IMR-90 (cell line): ENCODE results near the gene MDM4. TPM values are rescaled to one million over a fixed set of nuclear protein-coding genes. Genes with fewer than 3 reads are reported as not detected.

ENCODE experiments used
- ATAC-seq: fragments of 200-7000 bp; cut with Tn5 transposase; 2 replicates; pipeline ENCODE4 v1.9.1; 2020; ENCODE audit warnings: low read depth, mild to moderate bottlenecking, moderate library complexity
- BruUV-seq: library from RNA; stranded (reverse); fragments of 400-500 nt; replicated peaks from 2 replicates; lab custom pipeline; 2021; lab: Mats Ljungman, UMichigan
- CTCF ChIA-PET: fragments of 300-600 bp; formaldehyde crosslinking; extraction: SDS; loops from one replicate; lab custom pipeline; 2021; ENCODE audit warnings: antibody characterized with exemption; lab: Yijun Ruan, JAX
- POLR2A ChIA-PET: fragments of 300-600 bp; sonication (Branson Sonifier 250); formaldehyde crosslinking; loops from one replicate; lab custom pipeline; 2022; ENCODE audit warnings: antibody characterized with exemption; ENCODE audit not compliant: unreplicated experiment; lab: Charles Lee
- DNase-seq: peaks from one replicate; pipeline ENCODE4 v3.0.0; 2013
- H2AFZ ChIP-seq: replicated peaks from 2 replicates; pipeline ENCODE3; 2013; ENCODE audit warnings: low read length, mild to moderate bottlenecking; ENCODE audit not compliant: poor library complexity
- H2AK5ac ChIP-seq: 2 replicates; pipeline ENCODE4 v1.6.1; 2013; ENCODE audit warnings: low read depth, low read length, inconsistent platforms
- H2AK9ac ChIP-seq: replicated peaks from 2 replicates; pipeline ENCODE3; 2013; ENCODE audit warnings: mild to moderate bottlenecking, low read depth, low read length, moderate library complexity; ENCODE audit not compliant: poor library complexity
- H2BK120ac ChIP-seq: 2 replicates; pipeline ENCODE4 v1.6.1; 2013; ENCODE audit warnings: low read depth, low read length, inconsistent platforms
- H2BK15ac ChIP-seq: 3 replicates; pipeline ENCODE4 v1.6.1; 2013; ENCODE audit warnings: low read depth, low read length, inconsistent platforms
- H2BK20ac ChIP-seq: 2 replicates; pipeline ENCODE4 v1.6.1; 2013; ENCODE audit warnings: low read depth, mild to moderate bottlenecking, inconsistent platforms, low read length, moderate library complexity
- H2BK5ac ChIP-seq: 2 replicates; pipeline ENCODE4 v1.6.1; 2013; ENCODE audit warnings: mild to moderate bottlenecking, low read depth, low read length, inconsistent platforms; ENCODE audit not compliant: poor library complexity, severe bottlenecking
- H3K14ac ChIP-seq: replicated peaks from 2 replicates; pipeline ENCODE4 v1.6.1; 2013; ENCODE audit warnings: low read depth, low read length, inconsistent platforms
- H3K18ac ChIP-seq: 2 replicates; pipeline ENCODE4 v1.6.1; 2013; ENCODE audit warnings: low read depth, low read length, control low read depth
- H3K23ac ChIP-seq: 2 replicates; pipeline ENCODE4 v1.6.1; 2013; ENCODE audit warnings: low read depth, low read length, inconsistent platforms
- H3K27ac ChIP-seq: 2 replicates; pipeline ENCODE4 v1.5.1; 2013; ENCODE audit warnings: mild to moderate bottlenecking, control low read depth, low read length; ENCODE audit not compliant: insufficient read depth
- H3K27me3 ChIP-seq: 2 replicates; pipeline ENCODE4 v1.6.1; 2013; ENCODE audit warnings: low read length; ENCODE audit not compliant: control insufficient read depth, insufficient read depth
- H3K36me3 ChIP-seq: 2 replicates; pipeline ENCODE4 v1.6.1; 2013; ENCODE audit warnings: low read length, mixed read lengths; ENCODE audit not compliant: control insufficient read depth, insufficient read depth
- H3K4ac ChIP-seq: 2 replicates; pipeline ENCODE4 v1.6.1; 2013; ENCODE audit warnings: low read depth, low read length, inconsistent platforms
- H3K4me1 ChIP-seq: 2 replicates; pipeline ENCODE4 v1.6.1; 2013; ENCODE audit warnings: low read length, mixed read lengths; ENCODE audit not compliant: control insufficient read depth, insufficient read depth
- H3K4me2 ChIP-seq: 2 replicates; pipeline ENCODE4 v1.6.1; 2013; ENCODE audit warnings: low read depth, mild to moderate bottlenecking, control low read depth, low read length, moderate library complexity
- H3K4me3 ChIP-seq: 2 replicates; pipeline ENCODE4 v1.5.1; 2013; ENCODE audit warnings: low read depth, mild to moderate bottlenecking, control low read depth, low read length, moderate library complexity; ENCODE audit not compliant: insufficient read depth
- H3K56ac ChIP-seq: 2 replicates; pipeline ENCODE4 v1.6.1; 2013; ENCODE audit warnings: low read length, inconsistent platforms; ENCODE audit not compliant: insufficient read depth; ENCODE audit errors: extremely low read depth
- H3K79me1 ChIP-seq, 2 experiments: 2 replicates each; pipeline ENCODE4 v1.6.1; 2013; ENCODE audit warnings: low read length in 2 of 2, inconsistent platforms in 1 of 2, low read depth in 1 of 2
- H3K9ac ChIP-seq: 2 replicates; pipeline ENCODE4 v1.6.1; 2013; ENCODE audit warnings: low read depth, low read length, control low read depth
- H3K9me1 ChIP-seq: 2 replicates; pipeline ENCODE4 v1.6.1; 2013; ENCODE audit warnings: low read length, inconsistent platforms; ENCODE audit not compliant: insufficient read depth
- H3K9me3 ChIP-seq: 2 replicates; pipeline ENCODE4 v1.6.1; 2013; ENCODE audit warnings: low read length; ENCODE audit not compliant: control insufficient read depth, insufficient read depth
- H4K20me1 ChIP-seq: 2 replicates; pipeline ENCODE4 v1.6.1; 2013; ENCODE audit warnings: low read length, inconsistent platforms; ENCODE audit not compliant: insufficient read depth
- H4K5ac ChIP-seq: 2 replicates; pipeline ENCODE4 v1.6.1; 2013; ENCODE audit warnings: mild to moderate bottlenecking, low read depth, low read length, control low read depth
- H4K8ac ChIP-seq, 2 experiments: 2 replicates each; pipeline ENCODE4 v1.6.1; 2013; ENCODE audit warnings: low read depth in 2 of 2, low read length in 2 of 2, control low read depth in 1 of 2, inconsistent platforms in 1 of 2
- H4K91ac ChIP-seq: 2 replicates; pipeline ENCODE4 v1.6.1; 2013; ENCODE audit warnings: low read depth, low read length, inconsistent platforms; ENCODE audit not compliant: insufficient read depth
- CTCF ChIP-seq: conservative IDR thresholded peaks from 2 replicates; pipeline ENCODE4 v1.5.1; 2012; ENCODE audit warnings: mild to moderate bottlenecking, low read depth, low read length, improper control_type of control experiment
- FOS ChIP-seq: fragments of 150-350 bp; IDR thresholded peaks from 2 replicates; pipeline ENCODE4 v1.6.1; 2016; ENCODE audit warnings: low read depth, low read length
- MAFK ChIP-seq: IDR thresholded peaks from 2 replicates; pipeline ENCODE4 v1.6.1; 2012; ENCODE audit warnings: low read depth, low read length, improper control_type of control experiment
- MXI1 ChIP-seq: IDR thresholded peaks from 2 replicates; pipeline ENCODE4 v1.6.1; 2012; ENCODE audit warnings: low read depth, mild to moderate bottlenecking, low read length, moderate library complexity, borderline replicate concordance
- WGBS, 2 experiments: methylation state at CpG; one replicate each; pipeline versions ENCODE4 v1.1.5 to v1.1.7; 2013; ENCODE audit warnings: missing lambda C conversion rate in 2 of 2; ENCODE audit not compliant: insufficient read length in 1 of 2; ENCODE audit errors: extremely low coverage in 2 of 2; 5-methylcytosine and 5-hydroxymethylcytosine counted together
- dilution Hi-C: fragments of 300-500 bp; cut with HindIII; formaldehyde crosslinking; loops from one replicate; pipeline ENCODE4 v1.14.3; 2018; ENCODE audit warnings: low sequenced_read_pairs; ENCODE audit not compliant: unreplicated experiment
- in situ Hi-C: fragments of 300-500 bp; cut with MboI; formaldehyde crosslinking; loops from 3 replicates; pipeline ENCODE4 v1.14.3; 2019; ENCODE audit warnings: low sequenced_read_pairs, inconsistent platforms, mixed read lengths
- intact Hi-C: fragments of 100-400 bp; cut with micrococcal nuclease; formaldehyde crosslinking; loops from 2 replicates; pipeline ENCODE4 v1.10.0; 2022
- polyA plus RNA-seq, 3 experiments: library from polyadenylated mRNA; depleted of rRNA; stranded (reverse); fragments of >200 nt; gene quantifications; 2 replicates each; pipeline ENCODE4 v1.2.3, GENCODE V29; 2012; ENCODE audit warnings: low replicate concordance in 1 of 3
- total RNA-seq: library from RNA; depleted of rRNA; stranded (reverse); fragments of >200 nt; gene quantifications from 2 replicates; pipeline ENCODE4 v1.2.3, GENCODE V29; 2012

The MDM4 gene
- total and polyA plus RNA-seq, 2 of the 4 experiments (the other 2 are of a cell fraction): 7.4 to 20.1 TPM

GRCh38 chr1:204591473-204592090 is 75.4 kb downstream of the MDM4 start:
- peak overlapping the region; percentile 92 for H2BK120ac ChIP-seq
- H3K14ac ChIP-seq: peak overlapping the region; percentile 88; the same call in 1 of the 2 replicates
- intact Hi-C loops (no loop called here), in situ Hi-C loops (no loop called here), dilution Hi-C loops (no loop called here)
- peak overlapping the region; percentile 97 for H2BK20ac ChIP-seq
- peak overlapping the region; percentile 9 for H2BK5ac ChIP-seq
- H3K27me3 ChIP-seq: peaks cover 2% of the 10 kb centered on the region
- H2AK5ac ChIP-seq: peak overlapping the region; percentile 14
- no peaks in the 10 kb centered on the region for H3K36me3 ChIP-seq
- no TSS peak for BruUV-seq
- H3K9ac ChIP-seq: no peak overlapping the region
- H2BK15ac ChIP-seq: peak overlapping the region; percentile 96; the same call in 1 of the 3 replicates
- H4K5ac ChIP-seq: no peak overlapping the region
- ATAC-seq (peak; percentile 78), DNase-seq (peak; percentile 76)
- H3K9me3 ChIP-seq: no peaks in the 10 kb centered on the region
- H3K18ac ChIP-seq: peak overlapping the region; percentile 73; the same call in 1 of the 2 replicates
- H2AFZ ChIP-seq: no peak overlapping the region
- 0 out of 4 replicates have a peak overlapping the region, but pooled peaks of 1 of the 2 experiments have one; percentile 8 for H4K8ac ChIP-seq
- no peak overlapping the region for H3K56ac ChIP-seq
- H3K4ac ChIP-seq: peak overlapping the region; percentile 34; the same call in 1 of the 2 replicates
- no CpG with 5 or more reads among the region's 3 CpGs for WGBS, 2 experiments
- no peak overlapping the region for H3K4me3 ChIP-seq
- ChIA-PET POLR2A (no interaction called here), CTCF (interaction anchor here (1.4 to 1.8 kb wide), 3 partner anchors 19 to 215 kb away, joined by 3 to 6 read pairs (median 4); no protein-coding TSS in a partner anchor)
- H3K9me1 ChIP-seq: peaks cover 8% of the 10 kb centered on the region; the same call in 1 of the 2 replicates
- H3K79me1 ChIP-seq: no peaks in the 10 kb centered on the region
- H4K20me1 ChIP-seq: no peaks in the 10 kb centered on the region
- H3K4me2 ChIP-seq: peak overlapping the region; percentile 77
- H3K4me1 ChIP-seq: peaks cover 11% of the 10 kb centered on the region
- H3K23ac ChIP-seq: peak overlapping the region; percentile 4; the same call in 1 of the 2 replicates
- H2AK9ac ChIP-seq: no peak overlapping the region
- H4K91ac ChIP-seq: peak overlapping the region; percentile 86; the same call in 1 of the 2 replicates
- H3K27ac ChIP-seq: no peak overlapping the region
- TF ChIP-seq MXI1 (peak; percentile 76; the same call in 1 of the 2 replicates), MAFK (peak; percentile 25; the same call in 1 of the 2 replicates), FOS (peak; percentile 77), CTCF (no peak)
